GM12878 (cell line): ENCODE measurements around the gene PRDM16. TPM values are rescaled to one million over a fixed set of nuclear protein-coding genes. Genes with fewer than 3 reads are reported as not detected.

Experiments
- ATAC-seq: fragments of 200-7000 bp; cut with Tn5 transposase; 3 replicates; pipeline ENCODE4 v1.9.1; 2020; ENCODE audit warnings: mild to moderate bottlenecking, moderate library complexity
- BruUV-seq: library from RNA; stranded (reverse); fragments of 400-500 nt; replicated peaks from 2 replicates; lab custom pipeline; 2021; lab: Mats Ljungman, UMichigan
- CTCF ChIA-PET: fragments of 300-600 bp; sonication (Branson Sonifier 250); formaldehyde crosslinking; extraction: SDS; loops from one replicate; lab custom pipeline; 2021; ENCODE audit warnings: inconsistent platforms; lab: Yijun Ruan, JAX
- POLR2A ChIA-PET: fragments of 350-600 bp; formaldehyde crosslinking; extraction: SDS; loops from one replicate; lab custom pipeline; 2021; ENCODE audit warnings: inconsistent platforms; lab: Charles Lee
- RAD21 ChIA-PET: fragments of 300-600 bp; sonication (Branson Sonifier 250); formaldehyde crosslinking; loops from one replicate; lab custom pipeline; 2023; ENCODE audit warnings: antibody characterized with exemption; ENCODE audit not compliant: unreplicated experiment; lab: Charles Lee
- SMC1A ChIA-PET: fragments of 300-600 bp; sonication (Branson Sonifier 250); formaldehyde crosslinking; loops from one replicate; lab custom pipeline; 2023; ENCODE audit not compliant: unreplicated experiment, uncharacterized antibody; lab: Charles Lee
- DNase-seq: peaks from one replicate; pipeline ENCODE4 v3.0.0-alpha.2; 2011; ENCODE audit warnings: low read depth, low spot score
- FAIRE-seq: peaks from 3 replicates; lab custom pipeline; 2011; peaks lifted over from hg19 to GRCh38; lab: Jason Lieb, UNC
- H2AFZ ChIP-seq: 2 replicates; pipeline ENCODE4 v1.6.0; 2011; ENCODE audit warnings: low read depth, low read length, control low read depth; ENCODE audit not compliant: control insufficient read depth
- H3K27ac ChIP-seq: 2 replicates; pipeline ENCODE4 v1.5.1; 2011; ENCODE audit warnings: control low read depth; ENCODE audit not compliant: control insufficient read depth, insufficient read depth
- H3K27me3 ChIP-seq, 2 experiments: replicated peaks in 1 of 2; 2 replicates each; pipeline versions ENCODE4 v1.6.0 to v1.6.1; 2011; ENCODE audit warnings: low read length in 1 of 2; ENCODE audit not compliant: control insufficient read depth in 2 of 2, insufficient read depth in 2 of 2
- H3K36me3 ChIP-seq, 2 experiments: 2 replicates each; pipeline ENCODE4 v1.5.1; 2011; ENCODE audit warnings: low read length in 1 of 2; ENCODE audit not compliant: control insufficient read depth in 2 of 2, insufficient read depth in 2 of 2
- H3K4me1 ChIP-seq: 2 replicates; pipeline ENCODE4 v1.6.1; 2011; ENCODE audit warnings: mild to moderate bottlenecking, low read length, moderate library complexity, mixed read lengths; ENCODE audit not compliant: control insufficient read depth, insufficient read depth
- H3K4me2 ChIP-seq: 2 replicates; pipeline ENCODE4 v1.6.0; 2011; ENCODE audit warnings: control low read depth; ENCODE audit not compliant: control insufficient read depth, insufficient read depth
- H3K4me3 ChIP-seq: fragments of 200-600 bp; sonication (generic); 2 replicates; pipeline ENCODE4 v1.5.1; 2016
- H3K79me2 ChIP-seq: 2 replicates; pipeline ENCODE4 v1.6.0; 2011; ENCODE audit warnings: low read length; ENCODE audit not compliant: control insufficient read depth, insufficient read depth
- H3K9ac ChIP-seq: 2 replicates; pipeline ENCODE4 v1.8.0; 2011; ENCODE audit warnings: low read length, control low read depth, mixed read lengths; ENCODE audit not compliant: control insufficient read depth, insufficient read depth
- H3K9me3 ChIP-seq: replicated peaks from 3 replicates; pipeline ENCODE4 v1.5.1; 2011; ENCODE audit warnings: mild to moderate bottlenecking, low read length; ENCODE audit not compliant: control insufficient read depth, insufficient read depth
- H4K20me1 ChIP-seq: 2 replicates; pipeline ENCODE4 v1.6.0; 2011; ENCODE audit not compliant: control insufficient read depth, insufficient read depth
- ATF2 ChIP-seq: IDR thresholded peaks from 2 replicates; pipeline ENCODE4 v1.6.1; 2012; ENCODE audit warnings: low read length, inconsistent platforms
- CBX5 ChIP-seq: sonication (generic); IDR thresholded peaks from 2 replicates; pipeline ENCODE4 v1.6.1; 2016; ENCODE audit warnings: low read depth, moderate library complexity, mild to moderate bottlenecking, inconsistent platforms
- FOXM1 ChIP-seq: IDR thresholded peaks from 2 replicates; pipeline ENCODE4 v1.6.1; 2012; ENCODE audit warnings: low read depth, mild to moderate bottlenecking, inconsistent platforms, low read length, moderate library complexity
- MTA3 ChIP-seq: IDR thresholded peaks from 2 replicates; pipeline ENCODE4 v1.6.1; 2012; ENCODE audit warnings: low read length, inconsistent platforms, borderline replicate concordance
- MYB ChIP-seq: fragments of 150-350 bp; IDR thresholded peaks from 2 replicates; pipeline ENCODE4 v1.6.1; 2014; ENCODE audit warnings: mild to moderate bottlenecking, low read depth, low read length, borderline replicate concordance
- PML ChIP-seq: IDR thresholded peaks from 2 replicates; pipeline ENCODE4 v1.6.1; 2012; ENCODE audit warnings: low read length, inconsistent platforms
- POLR2AphosphoS2 ChIP-seq: IDR thresholded peaks from 2 replicates; pipeline ENCODE4 v1.6.1; 2011; ENCODE audit warnings: low read depth, mild to moderate bottlenecking, low read length, improper control_type of control experiment, moderate library complexity
- SRF ChIP-seq, 2 experiments: IDR thresholded peaks; 2 replicates each; pipeline ENCODE4 v1.6.1; 2011; ENCODE audit warnings: low read depth in 2 of 2, low read length in 2 of 2, mild to moderate bottlenecking in 1 of 2, moderate library complexity in 1 of 2
- YY1 ChIP-seq: IDR thresholded peaks from 2 replicates; pipeline ENCODE4 v1.6.1; 2011; ENCODE audit warnings: low read depth, mild to moderate bottlenecking, low read length
- ZBTB40 ChIP-seq: fragments of 450-650 bp; IDR thresholded peaks from 2 replicates; pipeline ENCODE4 v1.6.1; 2016; ENCODE audit warnings: mild to moderate bottlenecking, moderate library complexity, borderline replicate concordance
- WGBS: methylation state at CpG from one replicate; pipeline ENCODE4 v1.1.6; 2016; ENCODE audit warnings: low lambda C conversion rate; ENCODE audit not compliant: insufficient replicate concordance, insufficient coverage; ENCODE audit errors: missing lambda C conversion rate; 5-methylcytosine and 5-hydroxymethylcytosine counted together
- in situ Hi-C: fragments of 300-500 bp; cut with MboI; formaldehyde crosslinking; loops from 9 replicates; pipeline ENCODE4 v1.14.3; 2018; ENCODE audit warnings: mixed read lengths
- intact Hi-C: fragments of 100-400 bp; cut with micrococcal nuclease; formaldehyde crosslinking; loops from one replicate; pipeline ENCODE4 v1.14.2; 2022; ENCODE audit not compliant: unreplicated experiment
- polyA plus RNA-seq, 11 experiments: library from polyadenylated mRNA; depleted of rRNA in 4 of 11; unstranded in 6 of 11; stranded (reverse) in 5 of 11; fragments of >200 nt; fragmentation: Nextera tagmentation in 4 of 11; fragmentation: Illumina TruSeq in 1 of 11; extraction: Ambion mirVana in 4 of 11; extraction: Trizol in 1 of 11; gene quantifications; 1 replicate in 1 of 11; 2 replicates in 10 of 11; pipeline versions ENCODE4 v1.2.1 to v1.2.3, GENCODE V29; 2011 to 2016; ENCODE audit warnings: inconsistent platforms in 2 of 11, missing spikeins in 2 of 11, low read depth in 1 of 11
- total RNA-seq, 4 experiments: library from RNA; depleted of rRNA in 3 of 4; stranded (reverse); fragments of >200 nt in 3 of 4; fragmentation: Illumina TruSeq in 1 of 4; extraction: Trizol in 1 of 4; gene quantifications; 2 replicates each; pipeline versions ENCODE4 v1.2.1 to v1.2.3, GENCODE V29; 2013 to 2021

Gene PRDM16
- total and polyA plus RNA-seq, 10 of the 15 experiments (the other 5 are each of a cell fraction or from before 2014, with no cell fraction given): 0.03 TPM; not detected in 9

GRCh38 chr1:3468236-3469103 is 399.5 kb downstream of the PRDM16 start:
- Histone ChIP-seq H2AFZ (no peak overlapping the region), H3K4me3 (no peak overlapping the region), H3K79me2 (no peaks in the 10 kb centered on the region), H3K27ac (no peak overlapping the region), H3K9ac (no peak overlapping the region), H3K4me1 (no peaks in the 10 kb centered on the region), H3K27me3 (no peaks in the 10 kb centered on the region), H3K4me2 (no peak overlapping the region), H3K9me3 (no peaks in the 10 kb centered on the region), H3K36me3 (no peaks in the 10 kb centered on the region), H4K20me1 (no peaks in the 10 kb centered on the region)
- RAD21 ChIA-PET: no interaction called here
- TF ChIP-seq ATF2 (no peak), FOXM1 (no peak)
- DNase-seq (no peak), FAIRE-seq (no peak), ATAC-seq (no peak)
- SMC1A ChIA-PET: no interaction called here
- WGBS: 36% methylated on average over 32 of the region's 34 CpGs
- POLR2A ChIA-PET: no interaction called here
- BruUV-seq: no TSS peak
- intact Hi-C loops: no loop called here
- in situ Hi-C loops: no loop called here
- CTCF ChIA-PET: no interaction called here

GRCh38 chr1:3469104-3469848 is 400.3 kb downstream of the PRDM16 start:
- ChIA-PET CTCF (no interaction called here), POLR2A (no interaction called here), SMC1A (no interaction called here), RAD21 (no interaction called here)
- H2AFZ ChIP-seq: no peak overlapping the region
- no peak overlapping the region for H3K27ac ChIP-seq
- H3K4me3 ChIP-seq: no peak overlapping the region
- in situ Hi-C loops (no loop called here), intact Hi-C loops (no loop called here)
- no peaks in the 10 kb centered on the region for H3K27me3 ChIP-seq
- H3K36me3 ChIP-seq: no peaks in the 10 kb centered on the region
- no peaks in the 10 kb centered on the region for H3K9me3 ChIP-seq
- ATAC-seq (no peak), DNase-seq (no peak), FAIRE-seq (no peak)
- no peaks in the 10 kb centered on the region for H4K20me1 ChIP-seq
- no peak overlapping the region for H3K9ac ChIP-seq
- H3K4me1 ChIP-seq: no peaks in the 10 kb centered on the region
- BruUV-seq: no TSS peak
- H3K4me2 ChIP-seq: no peak overlapping the region
- no peaks in the 10 kb centered on the region for H3K79me2 ChIP-seq
- WGBS: 36% methylated on average over 31 of the region's 31 CpGs
- TF ChIP-seq MTA3 (no peak), PML (no peak), YY1 (no peak), CBX5 (no peak), POLR2AphosphoS2 (no peak), ZBTB40 (no peak), MYB (no peak), SRF (IDR thresholded peaks at IDR 0.05; ENCODE audit: low read depth in 2 of 2, low read length in 2 of 2) (no peak)
